H1 (cell line): ENCODE results near the gene RREB1. TPM values are rescaled to one million over a fixed set of nuclear protein-coding genes. Genes with fewer than 3 reads are reported as not detected.

Experiments used
- CTCF ChIA-PET: fragments of 300-600 bp; sonication (Branson Sonifier 250); formaldehyde crosslinking; loops from one replicate; lab custom pipeline; 2021; ENCODE audit not compliant: partially characterized antibody; lab: Charles Lee
- POLR2A ChIA-PET: fragments of 300-600 bp; sonication (Branson Sonifier 250); formaldehyde crosslinking; loops from one replicate; lab custom pipeline; 2021; ENCODE audit warnings: inconsistent platforms; ENCODE audit not compliant: partially characterized antibody; lab: Charles Lee
- DNase-seq, 2 experiments: peaks; one replicate each; pipeline versions ENCODE4 v3.0.0 to v3.0.0-alpha.2; 2010 to 2022; ENCODE audit warnings: low spot score in 2 of 2, low read depth in 1 of 2, mixed read lengths in 1 of 2
- FAIRE-seq: peaks from 2 replicates; lab custom pipeline; 2011; peaks lifted over from hg19 to GRCh38; lab: Jason Lieb, UNC
- H2AFZ ChIP-seq: 2 replicates; pipeline ENCODE4 v1.8.1; 2012; ENCODE audit warnings: low read length, inconsistent platforms
- H2AK5ac ChIP-seq: 2 replicates; pipeline ENCODE4 v1.6.1; 2013; ENCODE audit warnings: low read depth, low read length
- H2BK120ac ChIP-seq: replicated peaks from 2 replicates; pipeline ENCODE3; 2013; ENCODE audit warnings: low read depth, low read length, inconsistent platforms
- H2BK12ac ChIP-seq: 2 replicates; pipeline ENCODE4 v1.6.1; 2013; ENCODE audit warnings: low read depth, low read length
- H2BK15ac ChIP-seq: 2 replicates; pipeline ENCODE4 v1.6.1; 2013; ENCODE audit warnings: low read length
- H2BK20ac ChIP-seq: 2 replicates; pipeline ENCODE4 v1.6.1; 2013; ENCODE audit warnings: low read length
- H2BK5ac ChIP-seq: 2 replicates; pipeline ENCODE4 v1.6.1; 2013; ENCODE audit warnings: low read depth, low read length
- H3K14ac ChIP-seq: 2 replicates; pipeline ENCODE4 v1.6.1; 2013; ENCODE audit warnings: inconsistent platforms; ENCODE audit not compliant: insufficient read length
- H3K18ac ChIP-seq: 2 replicates; pipeline ENCODE4 v1.6.1; 2013; ENCODE audit warnings: low read length; ENCODE audit errors: extremely low read depth
- H3K23ac ChIP-seq: 2 replicates; pipeline ENCODE4 v1.6.1; 2013; ENCODE audit warnings: inconsistent platforms; ENCODE audit not compliant: insufficient read length
- H3K23me2 ChIP-seq: 2 replicates; pipeline ENCODE4 v1.6.1; 2013; ENCODE audit warnings: low read depth, low read length
- H3K27ac ChIP-seq: 2 replicates; pipeline ENCODE4 v1.6.1; 2011; ENCODE audit warnings: low read depth, low read length, inconsistent platforms
- H3K27me3 ChIP-seq, 4 experiments: replicated peaks in 1 of 4; 1 replicate in 1 of 4; 2 replicates in 3 of 4; pipeline versions ENCODE4 v1.6.1 to v1.8.1; 2011 to 2013; ENCODE audit warnings: low read length in 3 of 4, mild to moderate bottlenecking in 3 of 4, inconsistent platforms in 2 of 4, mixed read lengths in 2 of 4, moderate library complexity in 1 of 4; ENCODE audit not compliant: control insufficient read depth in 3 of 4, insufficient read depth in 3 of 4; ENCODE audit errors: extremely low read depth in 1 of 4
- H3K36me3 ChIP-seq, 4 experiments: 2 replicates each; pipeline versions ENCODE4 v1.6.1 to v1.8.1; 2011 to 2013; ENCODE audit warnings: mild to moderate bottlenecking in 4 of 4, low read length in 3 of 4, moderate library complexity in 2 of 4, control low read depth in 1 of 4, inconsistent platforms in 1 of 4; ENCODE audit not compliant: insufficient read depth in 4 of 4, control insufficient read depth in 2 of 4
- H3K4ac ChIP-seq: replicated peaks from 2 replicates; pipeline ENCODE3; 2013; ENCODE audit warnings: low read length, low read depth, mixed read lengths, inconsistent platforms; ENCODE audit not compliant: insufficient read length
- H3K4me1 ChIP-seq, 4 experiments: replicated peaks in 1 of 4; 1 replicate in 1 of 4; 2 replicates in 3 of 4; pipeline versions ENCODE4 v1.6.1 to v1.8.1; 2011 to 2013; ENCODE audit warnings: low read length in 3 of 4, inconsistent platforms in 2 of 4, mixed read lengths in 1 of 4; ENCODE audit not compliant: insufficient read depth in 4 of 4, control insufficient read depth in 3 of 4
- H3K4me2 ChIP-seq, 2 experiments: 2 replicates each; pipeline versions ENCODE4 v1.6.1 to v1.8.1; 2011 to 2013; ENCODE audit warnings: low read depth in 2 of 2, low read length in 2 of 2, control low read depth in 1 of 2, inconsistent platforms in 1 of 2, mild to moderate bottlenecking in 1 of 2; ENCODE audit not compliant: insufficient read depth in 1 of 2
- H3K4me3 ChIP-seq, 4 experiments: fragments of 200-600, 300-600 bp in 1 of 4; sonication (generic), shearing (Covaris generic), sonication (Bioruptor Twin) in 1 of 4; 2 replicates each; pipeline versions ENCODE4 v1.5.1 to v1.8.1; 2011 to 2016; ENCODE audit warnings: low read length in 4 of 4, low read depth in 3 of 4, control low read depth in 2 of 4, inconsistent platforms in 2 of 4, mild to moderate bottlenecking in 2 of 4, mixed read lengths in 1 of 4, moderate library complexity in 1 of 4; ENCODE audit not compliant: insufficient read depth in 2 of 4; ENCODE audit errors: extremely low read depth in 1 of 4
- H3K56ac ChIP-seq: replicated peaks from 2 replicates; pipeline ENCODE3; 2013; ENCODE audit warnings: low read depth, mild to moderate bottlenecking, mixed read lengths, low read length, inconsistent platforms; ENCODE audit not compliant: insufficient read length
- H3K79me1 ChIP-seq: 2 replicates; pipeline ENCODE4 v1.6.1; 2013; ENCODE audit warnings: low read depth, low read length, control low read depth
- H3K79me2 ChIP-seq, 2 experiments: 2 replicates each; pipeline versions ENCODE4 v1.6.1 to v1.8.1; 2012 to 2013; ENCODE audit warnings: low read length in 2 of 2, mild to moderate bottlenecking in 2 of 2, inconsistent platforms in 1 of 2; ENCODE audit not compliant: insufficient read depth in 2 of 2, control insufficient read depth in 1 of 2
- H3K9ac ChIP-seq, 4 experiments: replicated peaks in 1 of 4; 1 replicate in 1 of 4; 2 replicates in 3 of 4; pipeline versions ENCODE4 v1.6.1 to v1.8.1; 2011 to 2013; ENCODE audit warnings: low read depth in 3 of 4, low read length in 3 of 4, control low read depth in 2 of 4, mild to moderate bottlenecking in 2 of 4, moderate library complexity in 2 of 4, inconsistent platforms in 1 of 4; ENCODE audit errors: extremely low read depth in 1 of 4
- H3K9me3 ChIP-seq, 2 experiments: 2 replicates each; pipeline versions ENCODE4 v1.6.1 to v1.8.1; 2012 to 2013; ENCODE audit warnings: mild to moderate bottlenecking in 2 of 2, moderate library complexity in 2 of 2, control low read depth in 1 of 2, inconsistent platforms in 1 of 2, low read depth in 1 of 2, low read length in 1 of 2, mixed read lengths in 1 of 2; ENCODE audit not compliant: insufficient read depth in 2 of 2
- H4K20me1 ChIP-seq, 2 experiments: replicated peaks in 1 of 2; 2 replicates each; pipeline versions ENCODE3 to v1.8.1; 2011 to 2013; ENCODE audit warnings: inconsistent platforms in 2 of 2, low read length in 2 of 2, mild to moderate bottlenecking in 1 of 2; ENCODE audit not compliant: insufficient read depth in 2 of 2, control insufficient read depth in 1 of 2
- H4K5ac ChIP-seq: 2 replicates; pipeline ENCODE4 v1.6.1; 2013; ENCODE audit warnings: low read length, low read depth, mixed read lengths, inconsistent platforms; ENCODE audit not compliant: insufficient read length
- H4K8ac ChIP-seq: 2 replicates; pipeline ENCODE4 v1.8.0; 2013; ENCODE audit warnings: mild to moderate bottlenecking, moderate library complexity, low read length, inconsistent platforms; ENCODE audit not compliant: insufficient read depth; ENCODE audit errors: extremely low read depth
- H4K91ac ChIP-seq: replicated peaks from 2 replicates; pipeline ENCODE3; 2013; ENCODE audit warnings: low read length, mixed read lengths, inconsistent platforms; ENCODE audit not compliant: insufficient read length
- BCL11A ChIP-seq, 2 experiments: IDR thresholded peaks; one replicate each; pipeline ENCODE4 v1.6.1; 2011; ENCODE audit warnings: low read depth in 2 of 2, low read length in 2 of 2, mild to moderate bottlenecking in 2 of 2
- GABPA ChIP-seq: IDR thresholded peaks from 2 replicates; pipeline ENCODE4 v1.6.1; 2011; ENCODE audit warnings: mild to moderate bottlenecking, low read length, moderate library complexity, borderline replicate concordance; ENCODE audit not compliant: insufficient read depth
- GTF2F1 ChIP-seq: IDR thresholded peaks from 2 replicates; pipeline ENCODE4 v1.6.1; 2012; ENCODE audit warnings: low read depth, low read length, improper control_type of control experiment, borderline replicate concordance
- KDM1A ChIP-seq: fragments of 200-600, 300-600 bp; sonication (generic); IDR thresholded peaks from 2 replicates; pipeline ENCODE4 v1.7.1; 2016; ENCODE audit warnings: mild to moderate bottlenecking, low read length, borderline replicate concordance
- SP1 ChIP-seq: IDR thresholded peaks from 2 replicates; pipeline ENCODE4 v1.6.1; 2011; ENCODE audit warnings: low read depth, low read length
- WGBS, 2 experiments: shearing (Covaris generic) in 1 of 2; methylation state at CpG; one replicate each; pipeline versions ENCODE4 v1.1.6 to v1.1.7; 2013 to 2015; ENCODE audit warnings: low lambda C conversion rate in 2 of 2, mixed read lengths in 2 of 2, inconsistent platforms in 1 of 2, low coverage in 1 of 2, missing lambda C conversion rate in 1 of 2; ENCODE audit not compliant: insufficient replicate concordance in 2 of 2, insufficient coverage in 1 of 2, insufficient read length in 1 of 2; ENCODE audit errors: extremely low coverage in 1 of 2, missing lambda C conversion rate in 1 of 2; 5-methylcytosine and 5-hydroxymethylcytosine counted together
- polyA plus RNA-seq, 7 experiments: library from polyadenylated mRNA; depleted of rRNA in 3 of 7; stranded (reverse) in 5 of 7; unstranded in 2 of 7; fragments of >200 nt in 5 of 7; fragments of 200-250 nt in 2 of 7; gene quantifications; 1 replicate in 5 of 7; 2 replicates in 1 of 7; 4 replicates in 1 of 7; pipeline versions ENCODE4 v1.2.1 to v1.2.3, GENCODE V29; 2011 to 2013; ENCODE audit warnings: missing spikeins in 2 of 7, mixed read lengths in 2 of 7
- total RNA-seq: library from RNA; stranded (reverse); fragmentation: NEBNext Ultra II Directional; extraction: Animal tissue kit (Norgen Biotek cat#: 25700); gene quantifications from 2 replicates; pipeline ENCODE4 v1.2.1, GENCODE V29; 2021

The RREB1 gene
- total and polyA plus RNA-seq, 2 of the 8 experiments (the other 6 are each of a cell fraction or from before 2014, with no cell fraction given): 3.9 to 34.7 TPM

GRCh38 chr6:7127680-7128079, 19.9 kb downstream of the RREB1 start:
- Histone ChIP-seq H2BK15ac (no peak overlapping the region), H3K27me3 (no peaks in the 10 kb centered on the region), H2BK120ac (no peak overlapping the region), H3K4ac (no peak overlapping the region), H3K4me1 (peaks cover 0 to 11% (median 5%) of the 10 kb centered on the region in 4 experiments; a peak in 4 of 7 replicates), H2BK20ac (no peak overlapping the region), H3K4me2 (no peak overlapping the region), H3K9ac (no peak overlapping the region), H4K5ac (no peak overlapping the region), H3K4me3 (no peak overlapping the region), H4K8ac (no peak overlapping the region), H3K79me1 (peaks cover 25% of the 10 kb centered on the region), H3K79me2 (peaks cover 0 to 84% of the 10 kb centered on the region in 2 experiments; a peak in 2 of 4 replicates), H3K23me2 (0 out of 2 replicates have a peak, but pooled peaks cover 2% of the 10 kb centered on the region), H4K91ac (no peak overlapping the region), H3K56ac (no peak overlapping the region), H2BK12ac (no peak overlapping the region), H3K9me3 (no peaks in the 10 kb centered on the region), H2BK5ac (no peak overlapping the region), H2AFZ (no peak overlapping the region), H3K36me3 (no peaks in the 10 kb centered on the region), H4K20me1 (peaks cover 7 to 9% of the 10 kb centered on the region in 2 experiments), H3K14ac (no peak overlapping the region), H3K27ac (no peak overlapping the region), H2AK5ac (no peak overlapping the region), H3K18ac (no peak overlapping the region), H3K23ac (no peak overlapping the region)
- FAIRE-seq: no peak
- 94% methylated on average over 5 of the region's 5 CpGs; no CpG with 5 or more reads in 1 of the 2 experiments for WGBS, 2 experiments
- no peak for DNase-seq
- CTCF ChIA-PET: interaction anchor here (1.2 kb wide), 1 partner anchor 111 kb away, joined by 4 read pairs; no protein-coding TSS in a partner anchor
- POLR2A ChIA-PET: interaction anchor here (0.8 to 3.0 kb wide), 3 partner anchors 8 to 24 kb away, joined by 3 to 14 read pairs (median 4); no protein-coding TSS in a partner anchor
- TF ChIP-seq BCL11A (IDR thresholded peaks at IDR 0.05; ENCODE audit: low read depth in 2 of 2, low read length in 2 of 2): no peak
- TF ChIP-seq SP1: no peak
- no peak for TF ChIP-seq GTF2F1
- TF ChIP-seq GABPA: no peak
- TF ChIP-seq KDM1A: no peak
